Measurements from ENCODE around the gene HLA-DQA1.
"Not testable (repeated sequence)": the region's sequence is repeated elsewhere in the genome, so short reads cannot be mapped to it uniquely, and the experiment has no call there.

Gene HLA-DQA1

GRCh38 chr6:32664827-32665362, 27.7 kb downstream of the HLA-DQA1 start:
- no peak for DNase-seq (ENCODE audit: insufficient read length, low spot score)
- FAIRE-seq: peak; percentile 93
- TF ChIP-seq POLR2A (IDR thresholded peaks at IDR 0.05; ENCODE audit: low read depth, low read length) (peak; percentile 67), POLR2AphosphoS5 (IDR thresholded peaks at IDR 0.05; ENCODE audit: low read depth, low read length) (peak; percentile 70), TAF1 (IDR thresholded peaks at IDR 0.05; ENCODE audit: low read depth, low read length) (no peak)

GRCh38 chr6:32665661-32666060, 28.5 kb downstream of the HLA-DQA1 start:
- DNase-seq (ENCODE audit: insufficient read length, low spot score): no peak
- no peak for FAIRE-seq
- TF ChIP-seq TAF1 (IDR thresholded peaks at IDR 0.05; ENCODE audit: low read depth, low read length): no peak
- no peak for TF ChIP-seq POLR2AphosphoS5 (IDR thresholded peaks at IDR 0.05; ENCODE audit: low read depth, low read length)
- no peak for TF ChIP-seq SPI1 (IDR thresholded peaks at IDR 0.05; ENCODE audit: low read depth, low read length)
- TF ChIP-seq POLR2A (IDR thresholded peaks at IDR 0.05; ENCODE audit: low read depth, low read length): no peak; the same call in 1 of the 2 replicates
- no peak for TF ChIP-seq PAX5 (IDR thresholded peaks at IDR 0.05; ENCODE audit: insufficient read depth, low read length, severe bottlenecking)
- TF ChIP-seq POU2F2 (IDR thresholded peaks at IDR 0.05; ENCODE audit: low read depth, low read length): no peak

DNA sequence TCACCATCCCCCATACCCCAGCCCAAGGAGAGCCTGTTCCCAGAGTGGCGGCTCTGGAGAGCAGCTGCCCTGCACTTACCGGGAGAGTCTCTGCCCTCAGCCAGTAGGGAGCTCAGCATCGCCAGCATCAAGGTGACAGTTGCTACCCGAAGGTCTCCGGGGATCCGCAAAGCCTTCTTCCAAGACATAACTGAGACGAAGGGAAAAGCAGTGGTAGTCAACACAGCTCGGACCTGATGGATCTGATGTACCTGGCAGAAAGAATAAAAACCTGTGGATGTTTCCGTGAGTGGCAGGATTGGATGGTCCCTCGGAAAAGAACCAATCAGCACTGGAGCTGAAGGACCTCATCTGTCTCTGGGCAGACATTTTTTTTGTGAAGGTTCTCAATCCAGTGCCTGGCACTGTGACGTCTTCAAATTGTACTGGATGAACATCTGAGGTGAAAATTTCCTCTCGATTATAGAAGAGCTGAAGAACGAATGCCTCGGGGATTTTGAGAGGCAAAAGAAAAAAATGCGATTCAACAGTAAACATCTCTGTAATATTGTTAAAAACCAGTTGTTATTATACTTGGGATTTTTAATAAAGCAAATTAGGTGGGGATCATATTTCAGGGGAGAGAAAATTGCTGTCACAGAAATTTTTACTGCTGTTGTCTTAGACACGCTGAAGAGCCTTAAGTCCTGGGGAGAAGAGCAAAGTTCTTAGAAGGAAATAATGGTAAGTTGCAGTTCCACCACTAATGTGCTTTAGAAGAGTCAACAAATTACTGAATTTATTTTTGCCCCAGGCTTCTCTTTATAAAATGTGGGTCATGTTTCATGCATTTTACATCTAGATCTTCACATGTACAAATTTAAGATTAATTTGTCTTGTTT, 29.5 kb downstream of the HLA-DQA1 start, which contains the start of gene HLA-DQB1:
HLA-DQB1 (minus strand) TSS at position 238 of the 881 bp plus-strand sequence; CDS start at position 188, 50 bp downstream.
- FAIRE-seq (peak; percentile 93), DNase-seq (ENCODE audit: insufficient read length, low spot score) (peak; percentile 34)
- TF ChIP-seq TAF1 (IDR thresholded peaks at IDR 0.05; ENCODE audit: low read depth, low read length) (peak; percentile 83), POLR2AphosphoS5 (IDR thresholded peaks at IDR 0.05; ENCODE audit: low read depth, low read length) (peak; percentile 98), SPI1 (IDR thresholded peaks at IDR 0.05; ENCODE audit: low read depth, low read length) (no peak), POU2F2 (IDR thresholded peaks at IDR 0.05; ENCODE audit: low read depth, low read length) (peak; percentile 79; the same call in 1 of the 2 replicates), POLR2A (IDR thresholded peaks at IDR 0.05; ENCODE audit: low read depth, low read length) (peak; percentile 98), PAX5 (IDR thresholded peaks at IDR 0.05; ENCODE audit: insufficient read depth, low read length, severe bottlenecking) (no peak)

DNA sequence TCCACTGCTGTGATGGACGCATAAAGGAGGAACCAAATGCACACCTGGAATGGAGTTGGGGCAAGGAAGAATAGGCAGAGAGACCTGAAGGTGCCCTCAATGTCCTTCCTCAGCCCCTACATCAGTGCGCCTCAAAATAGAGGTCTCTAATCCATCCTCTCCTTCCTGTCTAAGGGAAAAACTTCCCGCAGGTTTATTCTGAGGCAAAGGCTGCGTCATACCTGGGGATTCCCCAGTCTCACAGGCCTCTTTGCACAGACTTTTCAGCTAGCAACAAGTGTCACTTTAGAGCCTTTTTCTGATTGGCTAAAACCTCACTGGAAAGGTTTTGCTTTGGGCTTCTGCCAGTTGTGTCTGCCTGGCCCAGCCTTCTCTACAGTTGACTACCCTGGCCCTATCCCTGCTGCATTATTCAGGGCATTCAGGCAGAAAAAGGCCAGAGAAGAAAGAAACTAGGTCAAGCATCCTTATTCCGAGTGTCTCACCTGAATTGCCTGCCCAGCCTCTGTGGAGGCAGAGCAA, 31.1 kb downstream of the HLA-DQA1 start:
- peak; percentile 94 for FAIRE-seq
- peak; percentile 80 for TF ChIP-seq PAX5 (IDR thresholded peaks at IDR 0.05; ENCODE audit: insufficient read depth, low read length, severe bottlenecking)
- TF ChIP-seq POU2F2 (IDR thresholded peaks at IDR 0.05; ENCODE audit: low read depth, low read length): 0 out of 2 replicates have a peak, but pooled peaks have one; percentile 36
- peak; percentile 74; the same call in 1 of the 2 replicates for TF ChIP-seq POLR2AphosphoS5 (IDR thresholded peaks at IDR 0.05; ENCODE audit: low read depth, low read length)
- 0 out of 2 replicates have a peak, but pooled peaks have one; percentile 27 for TF ChIP-seq TAF1 (IDR thresholded peaks at IDR 0.05; ENCODE audit: low read depth, low read length)
- TF ChIP-seq POLR2A (IDR thresholded peaks at IDR 0.05; ENCODE audit: low read depth, low read length): peak; percentile 51
- TF ChIP-seq SPI1 (IDR thresholded peaks at IDR 0.05; ENCODE audit: low read depth, low read length): no peak
- peak; percentile 36 for DNase-seq (ENCODE audit: insufficient read length, low spot score)

- peak; percentile 5 for FAIRE-seq
- DNase-seq (ENCODE audit: insufficient read length, low spot score): no peak
- TF ChIP-seq POLR2A (IDR thresholded peaks at IDR 0.05; ENCODE audit: low read depth, low read length): peak; percentile 36; the same call in 1 of the 2 replicates
- no peak for TF ChIP-seq POU2F2 (IDR thresholded peaks at IDR 0.05; ENCODE audit: low read depth, low read length)
These were observed 32.0 kb downstream of the HLA-DQA1 start for GRCh38 chr6:32669240-32669639.

- no peak for FAIRE-seq
- TF ChIP-seq TAF1 (IDR thresholded peaks at IDR 0.05; ENCODE audit: low read depth, low read length): no peak
- TF ChIP-seq PAX5 (IDR thresholded peaks at IDR 0.05; ENCODE audit: insufficient read depth, low read length, severe bottlenecking): no peak
- TF ChIP-seq POU2F2 (IDR thresholded peaks at IDR 0.05; ENCODE audit: low read depth, low read length): no peak
- TF ChIP-seq POLR2AphosphoS5 (IDR thresholded peaks at IDR 0.05; ENCODE audit: low read depth, low read length): no peak
- no peak for TF ChIP-seq POLR2A (IDR thresholded peaks at IDR 0.05; ENCODE audit: low read depth, low read length)
- no peak for TF ChIP-seq SPI1 (IDR thresholded peaks at IDR 0.05; ENCODE audit: low read depth, low read length)
- DNase-seq (ENCODE audit: insufficient read length, low spot score): no peak
These were observed 32.7 kb downstream of the HLA-DQA1 start for GRCh38 chr6:32669893-32670292.

GRCh38 chr6:32671908-32672307, 34.7 kb downstream of the HLA-DQA1 start:
- FAIRE-seq: not testable (repeated sequence)

DNA sequence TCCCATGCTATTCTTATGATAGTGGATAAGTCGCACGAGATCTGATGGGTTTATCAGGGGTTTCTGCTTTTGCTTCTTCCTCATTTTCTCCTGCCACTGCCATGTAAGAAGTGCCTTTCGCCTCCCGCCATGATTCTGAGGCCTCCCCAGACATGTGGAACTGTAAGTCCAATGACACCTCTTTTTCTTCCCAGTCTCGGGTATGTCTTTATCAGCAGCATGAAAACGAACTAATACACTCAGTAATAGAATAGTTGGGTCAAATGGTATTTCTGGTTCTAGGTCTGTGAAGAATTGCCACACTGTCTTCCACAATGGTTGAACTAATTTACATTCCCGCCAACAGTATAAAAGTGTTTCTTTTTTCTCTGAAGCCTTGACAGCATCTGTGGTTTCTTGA, 36.9 kb downstream of the HLA-DQA1 start:
- not testable (repeated sequence) for FAIRE-seq; DNase-seq (ENCODE audit: insufficient read length, low spot score)

More at GRCh38 chr6:32671908-32672307, 34.7 kb downstream of the HLA-DQA1 start:
- DNase-seq (ENCODE audit: insufficient read length, low spot score): not testable (repeated sequence)

GRCh38 chr6:32679492-32679891, 42.3 kb downstream of the HLA-DQA1 start:
- TF ChIP-seq POU2F2 (IDR thresholded peaks at IDR 0.05; ENCODE audit: low read depth, low read length) (no peak), SPI1 (IDR thresholded peaks at IDR 0.05; ENCODE audit: low read depth, low read length) (no peak), PAX5 (IDR thresholded peaks at IDR 0.05; ENCODE audit: insufficient read depth, low read length, severe bottlenecking) (no peak), POLR2A (IDR thresholded peaks at IDR 0.05; ENCODE audit: low read depth, low read length) (no peak), POLR2AphosphoS5 (IDR thresholded peaks at IDR 0.05; ENCODE audit: low read depth, low read length) (no peak), TAF1 (IDR thresholded peaks at IDR 0.05; ENCODE audit: low read depth, low read length) (no peak)
- DNase-seq (ENCODE audit: insufficient read length, low spot score) (no peak), FAIRE-seq (no peak)

DNA sequence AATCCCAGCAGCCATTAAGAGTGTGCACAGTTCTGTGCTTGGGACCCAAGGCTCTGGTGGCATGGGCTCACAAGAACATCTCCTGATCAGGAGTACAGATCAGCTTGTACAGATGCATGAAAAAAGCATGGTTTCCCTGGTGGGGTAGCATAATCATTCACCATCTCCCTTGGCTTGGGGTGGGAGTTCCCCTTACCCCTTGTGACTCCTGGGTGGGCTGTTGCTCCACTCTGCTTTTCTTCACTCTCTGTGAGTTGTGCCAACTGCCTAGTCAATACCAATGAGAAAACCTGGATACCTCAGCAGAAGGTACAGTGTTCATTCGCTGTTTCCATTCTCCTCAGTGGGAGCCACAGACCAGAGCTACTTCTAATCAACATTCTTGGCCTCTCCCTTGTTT, 42.8 kb downstream of the HLA-DQA1 start:
- no peak for FAIRE-seq
- TF ChIP-seq POU2F2 (IDR thresholded peaks at IDR 0.05; ENCODE audit: low read depth, low read length) (no peak), SPI1 (IDR thresholded peaks at IDR 0.05; ENCODE audit: low read depth, low read length) (no peak), POLR2AphosphoS5 (IDR thresholded peaks at IDR 0.05; ENCODE audit: low read depth, low read length) (no peak), PAX5 (IDR thresholded peaks at IDR 0.05; ENCODE audit: insufficient read depth, low read length, severe bottlenecking) (no peak), TAF1 (IDR thresholded peaks at IDR 0.05; ENCODE audit: low read depth, low read length) (no peak), POLR2A (IDR thresholded peaks at IDR 0.05; ENCODE audit: low read depth, low read length) (no peak)

More for the DNA sequence above, 42.8 kb downstream of the HLA-DQA1 start:
- no peak for DNase-seq (ENCODE audit: insufficient read length, low spot score)
